Neural progenitor cell (in vitro differentiated cells): ENCODE data around the gene C1orf21.

Experiments used
- CTCF ChIP-seq: fragments of 200-600 bp; sonication (generic); IDR thresholded peaks from 2 replicates; pipeline ENCODE4 v1.5.1; 2017; ENCODE audit warnings: antibody characterized with exemption, mild to moderate bottlenecking
- EZH2phosphoT487 ChIP-seq: fragments of 200-600 bp; sonication (generic); IDR thresholded peaks from 2 replicates; pipeline ENCODE4 v1.6.1; 2017; ENCODE audit warnings: antibody characterized with exemption

DNA sequence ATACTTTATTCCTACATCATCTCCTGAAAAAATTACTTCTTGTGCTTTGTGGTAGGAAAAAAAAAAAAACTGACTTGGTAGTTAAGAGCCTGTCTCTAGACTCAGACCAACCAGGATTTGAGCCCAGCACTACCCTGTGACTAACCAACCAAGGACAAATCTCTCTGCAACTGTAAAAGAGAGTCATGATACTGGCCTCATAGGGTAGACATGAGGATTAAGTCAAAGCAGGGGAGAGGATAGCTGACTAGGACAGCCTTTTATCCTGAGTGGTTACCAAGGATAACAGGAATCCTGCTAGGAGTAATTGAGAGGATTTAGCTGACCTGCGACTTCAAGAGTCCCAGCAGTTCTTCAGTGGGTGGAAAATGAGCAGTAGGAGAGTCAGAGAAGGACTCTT is 112.8 kb downstream of the C1orf21 start:
- TF ChIP-seq CTCF (no peak), EZH2phosphoT487 (no peak)
